ENCODE data around the gene CBX7.

Gene CBX7

DNA sequence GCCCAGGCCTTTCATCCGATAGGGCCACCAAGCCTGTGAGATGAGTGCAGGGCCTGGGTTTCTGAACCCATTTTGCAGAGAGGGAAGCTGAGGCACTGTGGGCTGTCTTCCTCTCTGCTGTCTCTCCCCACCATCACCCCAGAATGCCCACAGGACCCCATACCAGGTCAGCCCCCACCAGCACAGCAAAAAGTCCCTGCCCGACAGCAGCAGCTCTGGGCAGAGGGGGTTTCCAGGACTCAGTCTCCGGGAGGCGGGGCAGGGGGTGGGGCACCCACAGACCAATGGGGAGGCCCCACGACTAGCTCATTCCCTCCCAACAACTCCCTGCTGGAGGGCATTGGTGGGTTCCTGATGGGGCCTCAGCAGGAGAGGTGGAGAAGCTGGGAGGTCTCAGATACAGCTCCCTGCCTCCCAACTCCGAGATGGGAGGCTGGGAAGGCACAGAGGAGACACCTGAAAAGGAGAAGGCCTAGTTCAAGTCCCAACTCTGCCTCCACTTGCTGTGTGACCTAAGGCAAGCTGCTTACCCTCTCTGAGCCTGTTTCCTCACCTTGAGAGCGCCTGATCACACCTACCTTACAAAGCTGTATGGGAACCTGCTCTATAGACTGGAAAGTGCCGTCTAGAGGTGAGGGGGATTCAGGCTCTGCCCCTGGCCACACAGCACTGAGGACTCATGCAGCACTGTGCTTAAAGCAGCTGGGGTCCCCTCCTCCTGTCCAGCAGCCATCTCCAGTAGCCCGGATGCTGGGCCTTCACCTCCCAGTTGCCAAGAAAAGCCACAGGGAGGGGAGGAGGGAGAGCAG lies 3.5 kb downstream of the CBX7 start:
- Mint-ChIP-seq H3K9me3 (no peaks in the 10 kb centered on the region), H3K27me3 (peaks cover 5 to 7% of the 10 kb centered on the region in 2 donors), H3K4me1 (ENCODE audit: low read depth in 2 of 2) (peaks cover 55 to 56% of the 10 kb centered on the region in 2 donors), H3K27ac (peak overlapping the region; percentile 88 to 95), H3K4me3 (peak overlapping the region; percentile 53 to 96), H3K36me3 (ENCODE audit: insufficient read depth) (peaks cover 37% of the 10 kb centered on the region)
- ATAC-seq (replicated peaks) (peak; percentile 25), DNase-seq (peak; percentile 50 to 64 (median 60))

DNA sequence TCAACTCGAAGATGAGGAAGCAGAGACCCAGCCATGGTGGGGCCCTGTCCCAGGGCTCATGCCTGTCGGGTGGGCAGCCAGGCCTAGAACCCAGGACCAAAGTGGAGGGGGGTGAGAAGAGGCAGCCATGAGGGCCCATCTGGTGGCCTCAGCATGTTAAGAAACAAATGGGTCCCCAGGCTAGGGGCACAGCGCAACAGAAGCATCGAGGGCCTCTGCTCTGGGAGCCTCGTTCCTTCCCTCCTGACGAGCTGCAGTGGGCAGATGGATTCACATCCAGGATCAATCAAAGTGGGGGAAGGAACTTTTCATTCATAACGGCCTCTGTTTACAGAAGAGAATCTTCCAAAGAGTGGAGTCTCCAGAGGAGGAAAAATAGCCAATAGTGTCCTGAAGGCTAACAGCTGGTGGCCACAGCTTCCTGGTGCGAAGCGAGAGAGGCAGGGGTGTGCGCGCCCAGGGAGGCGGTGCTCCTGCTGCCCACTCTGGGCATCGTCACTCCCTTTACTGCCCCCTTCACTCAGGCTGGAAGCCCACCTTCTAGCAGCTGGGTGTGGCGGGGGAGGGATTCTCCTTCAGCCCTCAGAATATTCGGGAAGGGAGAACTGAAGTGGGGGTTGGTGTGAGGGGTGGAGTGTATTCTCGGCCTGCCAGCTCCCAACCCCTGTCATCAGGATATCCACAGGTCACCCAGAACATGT lies 4.3 kb downstream of the CBX7 start:
- DNase-seq (no peak), ATAC-seq (replicated peaks) (no peak)
- Mint-ChIP-seq H3K27me3 (peaks cover 0 to under 1% of the 10 kb centered on the region in 2 donors), H3K4me3 (peak overlapping the region in 1 of 2 donors; percentile 53), H3K4me1 (ENCODE audit: low read depth in 2 of 2) (peaks cover 50 to 53% of the 10 kb centered on the region in 2 donors), H3K27ac (peak overlapping the region; percentile 88 to 95), H3K36me3 (ENCODE audit: insufficient read depth) (peaks cover 37% of the 10 kb centered on the region), H3K9me3 (no peaks in the 10 kb centered on the region)

GRCh38 chr22:39147335-39148025 lies 5.0 kb downstream of the CBX7 start:
- Mint-ChIP-seq H3K27ac (peak overlapping the region; percentile 88 to 95), H3K4me3 (no peak overlapping the region), H3K36me3 (ENCODE audit: insufficient read depth) (peaks cover 35% of the 10 kb centered on the region), H3K27me3 (no peaks in the 10 kb centered on the region), H3K9me3 (no peaks in the 10 kb centered on the region), H3K4me1 (ENCODE audit: low read depth in 2 of 2) (peaks cover 50 to 53% of the 10 kb centered on the region in 2 donors)
- no peak for DNase-seq
- ATAC-seq (replicated peaks) = no peak

- DNase-seq (no peak), ATAC-seq (replicated peaks) (no peak)
- Mint-ChIP-seq H3K4me1 (ENCODE audit: low read depth in 2 of 2) (peaks cover 50 to 53% of the 10 kb centered on the region in 2 donors), H3K36me3 (ENCODE audit: insufficient read depth) (peaks cover 34% of the 10 kb centered on the region), H3K27ac (peak overlapping the region; percentile 93 to 94), H3K27me3 (no peaks in the 10 kb centered on the region), H3K9me3 (no peaks in the 10 kb centered on the region), H3K4me3 (peak overlapping the region; percentile 85 to 96)
Observed at GRCh38 chr22:39146256-39147101, 6.0 kb downstream of the CBX7 start.

- peak; percentile 44 for ATAC-seq (replicated peaks)
- Mint-ChIP-seq H3K4me3 (peak overlapping the region; percentile 96 to 97), H3K36me3 (ENCODE audit: insufficient read depth) (peaks cover 34% of the 10 kb centered on the region), H3K4me1 (ENCODE audit: low read depth in 2 of 2) (peaks cover 30 to 31% of the 10 kb centered on the region in 2 donors), H3K27ac (peak overlapping the region; percentile 95 to 97), H3K9me3 (no peaks in the 10 kb centered on the region), H3K27me3 (no peaks in the 10 kb centered on the region)
- peak; percentile 54 to 58 (median 55) for DNase-seq
Observed at GRCh38 chr22:39144101-39144767, 8.2 kb downstream of the CBX7 start.

GRCh38 chr22:39142088-39142680 lies 10.3 kb downstream of the CBX7 start:
- Mint-ChIP-seq H3K27ac (no peak overlapping the region), H3K36me3 (ENCODE audit: insufficient read depth) (peaks cover 35% of the 10 kb centered on the region), H3K4me1 (ENCODE audit: low read depth in 2 of 2) (peaks cover 18 to 20% of the 10 kb centered on the region in 2 donors), H3K4me3 (no peak overlapping the region), H3K27me3 (no peaks in the 10 kb centered on the region), H3K9me3 (no peaks in the 10 kb centered on the region)
- DNase-seq (no peak), ATAC-seq (replicated peaks) (no peak)

- Mint-ChIP-seq H3K4me1 (ENCODE audit: low read depth in 2 of 2) (peaks cover 11 to 12% of the 10 kb centered on the region in 2 donors), H3K9me3 (no peaks in the 10 kb centered on the region), H3K27ac (peak overlapping the region in 1 of 2 donors; percentile 30), H3K36me3 (ENCODE audit: insufficient read depth) (peaks cover 24% of the 10 kb centered on the region), H3K27me3 (no peaks in the 10 kb centered on the region), H3K4me3 (no peak overlapping the region)
- no peak for ATAC-seq (replicated peaks)
- DNase-seq = no peak
Observed at GRCh38 chr22:39139933-39140332, 12.5 kb downstream of the CBX7 start.

DNA sequence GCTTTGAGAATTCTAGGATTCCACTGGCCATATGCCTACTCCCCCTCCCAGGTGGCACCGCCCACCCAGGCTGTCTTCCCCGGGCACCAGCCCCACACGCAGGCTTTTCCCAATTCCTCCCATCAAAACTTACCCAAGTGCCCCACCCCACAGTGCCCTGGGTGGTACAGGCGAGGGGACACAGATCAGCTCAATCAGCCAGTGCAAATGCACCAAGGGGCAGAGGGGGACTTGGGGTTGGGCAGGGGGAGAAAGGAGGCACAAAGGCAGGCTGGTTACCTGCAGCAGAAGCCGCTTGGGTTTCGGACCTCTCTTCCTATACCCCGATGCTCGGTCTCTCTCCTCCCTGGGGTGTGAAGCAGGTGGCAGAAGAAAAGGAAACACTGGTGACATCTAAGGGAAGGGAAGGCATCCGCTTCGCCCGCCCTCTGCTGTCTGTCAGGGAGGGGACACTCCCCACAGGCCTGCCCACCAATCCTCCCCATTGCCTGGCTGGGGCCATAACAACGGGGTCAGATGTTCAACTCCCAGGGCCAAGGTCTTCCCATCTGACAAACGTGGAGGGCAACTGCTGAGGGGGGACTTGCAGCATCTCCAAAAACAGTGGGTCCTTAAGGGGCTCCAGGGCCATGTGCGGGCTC lies 14.0 kb downstream of the CBX7 start:
- Mint-ChIP-seq H3K4me1 (ENCODE audit: low read depth in 2 of 2) (peaks cover 1 to 4% of the 10 kb centered on the region in 2 donors), H3K36me3 (ENCODE audit: insufficient read depth) (peaks cover 18% of the 10 kb centered on the region), H3K9me3 (no peaks in the 10 kb centered on the region), H3K27me3 (no peaks in the 10 kb centered on the region), H3K4me3 (no peak overlapping the region), H3K27ac (no peak overlapping the region)
- no peak for ATAC-seq (replicated peaks)
- DNase-seq = no peak

DNA sequence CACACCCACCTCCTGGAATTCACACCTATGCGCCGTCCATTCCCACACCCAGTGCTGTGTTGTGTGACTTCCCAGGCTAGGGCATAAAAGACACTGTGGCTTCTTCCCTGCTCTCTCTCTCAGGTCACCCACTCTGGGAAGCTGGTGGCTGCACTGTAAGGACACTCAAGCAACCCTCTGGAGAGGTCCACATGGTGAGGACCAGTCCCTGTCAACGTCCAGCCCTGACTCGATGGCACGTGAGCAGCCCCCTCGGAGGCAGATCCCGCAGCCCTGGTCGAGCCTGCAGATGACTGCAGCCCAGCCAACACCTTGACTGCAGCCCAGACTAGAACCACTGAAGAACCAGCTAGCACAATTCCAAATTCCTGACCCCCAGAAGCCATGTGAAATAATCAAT lies 16.2 kb downstream of the CBX7 start:
- ATAC-seq (replicated peaks) (no peak), DNase-seq (no peak)
- Mint-ChIP-seq H3K4me3 (no peak overlapping the region), H3K9me3 (no peaks in the 10 kb centered on the region), H3K4me1 (ENCODE audit: low read depth in 2 of 2) (peaks cover 1 to 4% of the 10 kb centered on the region in 2 donors), H3K36me3 (ENCODE audit: insufficient read depth) (peaks cover 23% of the 10 kb centered on the region), H3K27me3 (no peaks in the 10 kb centered on the region), H3K27ac (peak overlapping the region in 1 of 2 donors; percentile 26)

- H3K27me3 Mint-ChIP-seq = no peaks in the 10 kb centered on the region
- peaks cover 18% of the 10 kb centered on the region for H3K36me3 Mint-ChIP-seq (ENCODE audit: insufficient read depth)
- no peaks in the 10 kb centered on the region for H3K9me3 Mint-ChIP-seq
- DNase-seq (peak; percentile 35 to 38 (median 36)), ATAC-seq (replicated peaks) (peak; percentile 68)
- H3K4me1 Mint-ChIP-seq (ENCODE audit: low read depth in 2 of 2) = peaks cover 1 to 7% of the 10 kb centered on the region in 2 donors
- H3K4me3 Mint-ChIP-seq = no peak overlapping the region
- H3K27ac Mint-ChIP-seq = peak overlapping the region in 1 of 2 donors; percentile 74
Observed at GRCh38 chr22:39135092-39135896, 17.2 kb downstream of the CBX7 start.

DNA sequence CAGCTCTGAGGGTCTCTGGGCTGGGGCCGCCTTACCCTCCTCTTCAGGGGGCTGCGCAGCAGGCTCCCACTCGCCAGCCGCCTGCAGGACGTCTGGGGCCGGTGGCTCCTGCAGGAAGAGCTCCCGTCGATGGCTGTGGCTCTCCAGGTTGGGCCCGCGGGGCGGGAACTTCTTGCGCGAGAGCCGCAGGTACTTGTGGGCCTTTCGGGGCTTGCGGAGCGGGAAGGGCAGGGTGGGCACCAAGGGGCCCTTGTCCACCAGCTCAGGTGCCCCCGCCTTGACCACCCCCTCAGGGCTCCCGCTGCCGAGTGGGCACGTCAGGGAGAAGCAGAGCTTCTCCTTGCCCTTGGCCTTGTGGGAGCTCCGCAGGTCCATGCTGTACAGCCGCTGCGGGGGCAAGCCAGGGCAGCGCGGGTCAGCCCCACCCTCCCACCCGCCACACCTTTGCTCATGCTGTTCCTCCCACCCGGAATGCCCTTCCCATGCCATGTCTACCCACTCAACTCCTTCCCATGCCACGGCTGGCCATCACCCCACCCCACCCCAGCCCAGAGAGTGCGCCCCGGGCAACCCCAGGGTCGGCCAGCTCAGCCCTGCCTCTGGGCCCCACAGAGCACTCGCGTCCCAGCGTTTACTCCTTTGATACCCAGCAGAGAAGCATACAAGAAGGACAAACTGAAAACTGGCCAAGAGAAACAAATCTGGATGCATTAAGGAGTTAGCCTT lies 18.0 kb downstream of the CBX7 start:
- Mint-ChIP-seq H3K27ac (no peak overlapping the region), H3K27me3 (no peaks in the 10 kb centered on the region), H3K4me3 (no peak overlapping the region), H3K4me1 (ENCODE audit: low read depth in 2 of 2) (peaks cover 1 to 7% of the 10 kb centered on the region in 2 donors), H3K36me3 (ENCODE audit: insufficient read depth) (peaks cover 15% of the 10 kb centered on the region), H3K9me3 (no peaks in the 10 kb centered on the region)
- no peak for ATAC-seq (replicated peaks)
- no peak for DNase-seq
